Measurements from ENCODE around the gene DPYSL3.

- TF ChIP-seq CTCF (IDR thresholded peaks at IDR 0.05; ENCODE audit: poor library complexity, severe bottlenecking), result no peak
- TF ChIP-seq RAD21 (conservative IDR thresholded peaks at IDR 0.05), result no peak
- TF ChIP-seq TAF1 (IDR thresholded peaks at IDR 0.05; ENCODE audit: low read depth), result no peak
- no peak for TF ChIP-seq POLR2AphosphoS5 (IDR thresholded peaks at IDR 0.05)
- TF ChIP-seq EP300 (conservative IDR thresholded peaks at IDR 0.05; ENCODE audit: poor library complexity, severe bottlenecking), result no peak
- TF ChIP-seq EZH2 (IDR thresholded peaks at IDR 0.05; ENCODE audit: borderline replicate concordance, insufficient read depth, low read length, poor library complexity, severe bottlenecking), result no peak
- no peak for TF ChIP-seq REST (IDR thresholded peaks at IDR 0.05; ENCODE audit: borderline replicate concordance)
These were observed 20.9 kb upstream of the DPYSL3 start for GRCh38 chr5:147530530-147531389.
